Endodermal cell (in vitro differentiated cells): ENCODE measurements around the gene GJC2. TPM values are rescaled to one million over a fixed set of nuclear protein-coding genes. Genes with fewer than 3 reads are reported as not detected.

Experiments
- DNase-seq: peaks from one replicate; pipeline ENCODE4 v3.0.0-alpha.2; 2017
- H3K27ac ChIP-seq: 2 replicates; pipeline ENCODE4 v1.5.1; 2013; ENCODE audit warnings: mild to moderate bottlenecking, low read depth, low read length, moderate library complexity
- H3K27me3 ChIP-seq: 2 replicates; pipeline ENCODE4 v1.6.1; 2013; ENCODE audit warnings: mild to moderate bottlenecking, low read length, moderate library complexity; ENCODE audit not compliant: insufficient read depth, control insufficient read depth, poor library complexity, severe bottlenecking
- H3K36me3 ChIP-seq: 2 replicates; pipeline ENCODE4 v1.7.0; 2013; ENCODE audit warnings: mild to moderate bottlenecking, low read length, moderate library complexity; ENCODE audit not compliant: control insufficient read depth, insufficient read depth
- H3K4me1 ChIP-seq: one replicate; pipeline ENCODE4 v1.7.0; 2013; ENCODE audit warnings: low read length; ENCODE audit not compliant: control insufficient read depth, insufficient read depth
- H3K4me3 ChIP-seq: 2 replicates; pipeline ENCODE4 v1.5.1; 2013; ENCODE audit warnings: mild to moderate bottlenecking, low read length, moderate library complexity
- H3K9ac ChIP-seq: 2 replicates; pipeline ENCODE4 v1.6.1; 2013; ENCODE audit warnings: mild to moderate bottlenecking, low read length, moderate library complexity; ENCODE audit not compliant: poor library complexity, severe bottlenecking; ENCODE audit errors: extremely low read depth
- H3K9me3 ChIP-seq: 2 replicates; pipeline ENCODE4 v1.6.1; 2013; ENCODE audit warnings: mild to moderate bottlenecking, low read length, moderate library complexity; ENCODE audit not compliant: control insufficient read depth
- H3K27ac Mint-ChIP-seq: 2 replicates; pipeline ENCODE4 v1.8.0; 2020; ENCODE audit warnings: mixed read lengths
- H3K27me3 Mint-ChIP-seq: 2 replicates; pipeline ENCODE4 v1.8.0; 2021; ENCODE audit warnings: mild to moderate bottlenecking, mixed read lengths; ENCODE audit not compliant: insufficient read depth
- H3K36me3 Mint-ChIP-seq: 2 replicates; pipeline ENCODE4 v1.8.0; 2020; ENCODE audit warnings: low read depth, mixed read lengths
- H3K4me1 Mint-ChIP-seq: 2 replicates; pipeline ENCODE4 v1.8.0; 2020; ENCODE audit warnings: mixed read lengths
- H3K4me3 Mint-ChIP-seq: 2 replicates; pipeline ENCODE4 v1.8.0; 2020; ENCODE audit warnings: mild to moderate bottlenecking, moderate library complexity, mixed read lengths
- H3K9me3 Mint-ChIP-seq: 2 replicates; pipeline ENCODE4 v1.8.0; 2020; ENCODE audit warnings: mild to moderate bottlenecking, mixed read lengths
- CTCF ChIP-seq: fragments of 200-600 bp; sonication (generic); conservative IDR thresholded peaks from 2 replicates; pipeline ENCODE4 v1.5.0; 2021; ENCODE audit warnings: antibody characterized with exemption, mild to moderate bottlenecking
- WGBS, 2 experiments: methylation state at CpG; one replicate each; pipeline versions ENCODE4 v1.1.5 to v1.1.7; 2013; ENCODE audit warnings: missing lambda C conversion rate in 2 of 2, mixed read lengths in 1 of 2; ENCODE audit not compliant: insufficient coverage in 1 of 2, insufficient read length in 1 of 2; 5-methylcytosine and 5-hydroxymethylcytosine counted together
- total RNA-seq, 2 donors: library from RNA; stranded (reverse); fragmentation: NEBNext Ultra II Directional in 1 of 2; extraction: Animal tissue kit (Norgen Biotek cat#: 25700) in 1 of 2; gene quantifications; 2 replicates in 1 of 2; 3 replicates in 1 of 2; pipeline ENCODE4 v1.2.1, GENCODE V29; 2021

The GJC2 gene
- total RNA-seq, 2 donors from 2014 or later: 0.53 to 0.60 TPM

GRCh38 chr1:228207381-228207810 is 57.7 kb downstream of the GJC2 start:
- H3K27ac Mint-ChIP-seq: no peak overlapping the region
- 90 to 100% methylated on average over 2 to 8 of the region's 8 CpGs for WGBS, 2 experiments
- Histone ChIP-seq H3K27me3 (peaks cover 12% of the 10 kb centered on the region), H3K9me3 (no peaks in the 10 kb centered on the region), H3K36me3 (no peaks in the 10 kb centered on the region), H3K9ac (no peak overlapping the region), H3K27ac (no peak overlapping the region), H3K4me1 (peaks cover 5% of the 10 kb centered on the region), H3K4me3 (no peak overlapping the region)
- peaks cover 53% of the 10 kb centered on the region for H3K27me3 Mint-ChIP-seq
- H3K36me3 Mint-ChIP-seq: no peaks in the 10 kb centered on the region
- TF ChIP-seq CTCF: no peak
- peaks cover 3% of the 10 kb centered on the region for H3K4me1 Mint-ChIP-seq
- no peak overlapping the region for H3K4me3 Mint-ChIP-seq
- H3K9me3 Mint-ChIP-seq: peaks cover 2% of the 10 kb centered on the region
- DNase-seq: no peak

GRCh38 chr1:228207851-228208821 is 58.4 kb downstream of the GJC2 start, which contains the start of gene OBSCN:
Gene OBSCN (plus strand): TSS chr1:228208044. CDS start chr1:228211784, 3,740 bp downstream.
- H3K27me3 ChIP-seq: peaks cover 12% of the 10 kb centered on the region
- H3K36me3 ChIP-seq: no peaks in the 10 kb centered on the region
- no peak within 1 kb of the TSS for H3K9ac ChIP-seq
- H3K4me3 ChIP-seq: no peak within 1 kb of the TSS
- TF ChIP-seq CTCF: no peak
- H3K4me3 Mint-ChIP-seq: no peak within 1 kb of the TSS
- no peaks in the 10 kb centered on the region for H3K36me3 Mint-ChIP-seq
- no peaks in the 10 kb centered on the region for H3K9me3 ChIP-seq
- peaks cover 2% of the 10 kb centered on the region for H3K9me3 Mint-ChIP-seq
- 54 to 83% methylated on average over 7 to 30 of the region's 30 CpGs for WGBS, 2 experiments
- H3K27ac Mint-ChIP-seq: no peak within 1 kb of the TSS
- H3K27ac ChIP-seq: no peak within 1 kb of the TSS
- DNase-seq: no peak
- peaks cover 55% of the 10 kb centered on the region for H3K27me3 Mint-ChIP-seq
- peaks cover 5% of the 10 kb centered on the region for H3K4me1 ChIP-seq
- peaks cover 3% of the 10 kb centered on the region for H3K4me1 Mint-ChIP-seq

GRCh38 chr1:228208831-228209551 is 59.3 kb downstream of the GJC2 start:
- Histone ChIP-seq H3K27me3 (peaks cover 5% of the 10 kb centered on the region), H3K4me3 (no peak overlapping the region), H3K9ac (no peak overlapping the region), H3K36me3 (no peaks in the 10 kb centered on the region), H3K4me1 (peaks cover 5% of the 10 kb centered on the region), H3K9me3 (no peaks in the 10 kb centered on the region), H3K27ac (no peak overlapping the region)
- Mint-ChIP-seq H3K27ac (no peak overlapping the region), H3K9me3 (peaks cover 2% of the 10 kb centered on the region), H3K4me1 (peaks cover 3% of the 10 kb centered on the region), H3K36me3 (no peaks in the 10 kb centered on the region), H3K27me3 (peaks cover 48% of the 10 kb centered on the region), H3K4me3 (no peak overlapping the region)
- 83 to 94% methylated on average over 13 to 18 of the region's 19 CpGs for WGBS, 2 experiments
- no peak for DNase-seq
- TF ChIP-seq CTCF: no peak

Other genes with a start within 250 kb of the GJC2 start
- gene WNT9A, start 202.0 kb upstream of the GJC2 start, total RNA-seq: 1 to 10 TPM; 1.2 to 1.7 TPM
- under 1 TPM; 0.11 to 0.46 TPM for gene WNT3A, start 142.9 kb upstream of the GJC2 start, total RNA-seq
- 100 to 1,000 TPM; 322 to 372 TPM for gene ARF1, start 67.2 kb upstream of the GJC2 start, total RNA-seq
- gene C1orf35, start 46.6 kb upstream of the GJC2 start, total RNA-seq: 10 to 100 TPM; 31.6 to 34.0 TPM
- 10 to 100 TPM; 57.6 to 66.7 TPM for gene MRPL55, start 40.6 kb upstream of the GJC2 start, total RNA-seq
- gene GUK1, start 9.7 kb upstream of the GJC2 start, total RNA-seq: 100 to 1,000 TPM; 110 to 112 TPM
- gene IBA57, start 15.9 kb downstream of the GJC2 start, total RNA-seq: 1 to 10 TPM; 6.8 to 7.7 TPM
- 10 to 100 TPM; 53.7 to 68.9 TPM for gene OBSCN, start 58.1 kb downstream of the GJC2 start, total RNA-seq